Stimulated activated CD4-positive, alpha-beta T cell treated with anti-CD3 and anti-CD28 coated beads, TNF-alpha, amount 100 ng/mL, for 48 hours (primary cell): ENCODE results near the gene MVP.
"Not testable (repeated sequence)": the region's sequence is repeated elsewhere in the genome, so short reads cannot be mapped to it uniquely, and the experiment has no call there.

Source experiments
- DNase-seq, 3 donors: peaks; one replicate each; pipeline ENCODE4 v3.0.0-alpha.2; 2020; ENCODE audit warnings: low read depth in 3 of 3

MVP gene

GRCh38 chr16:29871822-29872546, 51.7 kb downstream of the MVP start:
- DNase-seq: no peak

GRCh38 chr16:29873319-29873718, 53.1 kb downstream of the MVP start:
- no peak for DNase-seq

GRCh38 chr16:29875206-29875605, 54.9 kb downstream of the MVP start:
- DNase-seq: no peak

- DNase-seq: no peak
These were observed 55.9 kb downstream of the MVP start for GRCh38 chr16:29876217-29876593.

GRCh38 chr16:29876594-29877249, 56.5 kb downstream of the MVP start:
- DNase-seq: peak in 1 of 3 donors; percentile 41

- DNase-seq: peak; percentile 40 to 74 (median 64)
These were observed 57.2 kb downstream of the MVP start for GRCh38 chr16:29877266-29877961.

- DNase-seq: no peak
These were observed 57.9 kb downstream of the MVP start for GRCh38 chr16:29878172-29878571.

GRCh38 chr16:29881050-29881449, 60.8 kb downstream of the MVP start:
- no peak for DNase-seq

GRCh38 chr16:29883987-29884386, 63.7 kb downstream of the MVP start:
- no peak for DNase-seq

- DNase-seq: not testable (repeated sequence)
These were observed 69.1 kb downstream of the MVP start for GRCh38 chr16:29889372-29889771.

GRCh38 chr16:29891525-29892457, 71.5 kb downstream of the MVP start:
- no peak for DNase-seq

- DNase-seq: no peak
These were observed 72.2 kb downstream of the MVP start for GRCh38 chr16:29892458-29892813.

- no peak for DNase-seq
These were observed 73.3 kb downstream of the MVP start for GRCh38 chr16:29893553-29893952.

- DNase-seq: no peak
These were observed 74.1 kb downstream of the MVP start for GRCh38 chr16:29894352-29894751.

GRCh38 chr16:29896841-29897240, 76.6 kb downstream of the MVP start:
- no peak for DNase-seq

- no peak for DNase-seq
These were observed 77.1 kb downstream of the MVP start for GRCh38 chr16:29897333-29897732.
